Coronary artery (tissue), 2 donors: Measurements from ENCODE around the gene MFN1.

ENCODE experiments used
- DNase-seq: peaks from one replicate; pipeline ENCODE4 v3.0.0-alpha.2; 2017; ENCODE audit warnings: low spot score
- H3K27ac ChIP-seq, 2 donors: fragments of 200-600 bp; sonication (generic); one replicate each; pipeline ENCODE4 v1.5.1; 2016 to 2019
- H3K4me3 ChIP-seq: fragments of 200-600 bp; sonication (generic); 2 replicates; pipeline ENCODE4 v1.5.1; 2016; ENCODE audit warnings: mild to moderate bottlenecking, moderate library complexity
- TF ChIP-seq, protein P1 (sequence below): fragments of 200-600 bp; sonication (generic); IDR thresholded peaks from one replicate; pipeline ENCODE4 v1.5.1; 2019; ENCODE audit warnings: antibody characterized with exemption

Gene MFN1

DNA sequence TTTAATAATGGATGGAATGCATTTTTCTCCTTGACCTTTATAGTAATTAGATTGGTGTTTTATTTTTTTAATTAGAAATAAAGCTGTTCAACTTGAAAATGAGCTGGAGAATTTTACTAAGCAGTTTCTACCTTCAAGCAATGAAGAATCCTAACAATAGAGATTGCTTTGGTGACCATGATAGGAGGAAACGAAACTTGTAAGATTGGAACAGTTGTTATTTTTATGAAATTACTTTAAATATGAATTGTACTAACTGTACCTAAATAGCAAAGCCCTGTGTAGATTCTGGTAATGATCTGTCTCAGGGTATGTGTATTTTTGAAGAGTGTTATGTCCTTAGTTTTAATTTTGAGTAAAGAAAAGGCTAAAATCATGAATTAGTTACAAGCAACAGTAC, 44.4 kb downstream of the MFN1 start:
- no peak overlapping the region for H3K4me3 ChIP-seq
- no peak overlapping the region for H3K27ac ChIP-seq
- TF ChIP-seq, protein P1, sequence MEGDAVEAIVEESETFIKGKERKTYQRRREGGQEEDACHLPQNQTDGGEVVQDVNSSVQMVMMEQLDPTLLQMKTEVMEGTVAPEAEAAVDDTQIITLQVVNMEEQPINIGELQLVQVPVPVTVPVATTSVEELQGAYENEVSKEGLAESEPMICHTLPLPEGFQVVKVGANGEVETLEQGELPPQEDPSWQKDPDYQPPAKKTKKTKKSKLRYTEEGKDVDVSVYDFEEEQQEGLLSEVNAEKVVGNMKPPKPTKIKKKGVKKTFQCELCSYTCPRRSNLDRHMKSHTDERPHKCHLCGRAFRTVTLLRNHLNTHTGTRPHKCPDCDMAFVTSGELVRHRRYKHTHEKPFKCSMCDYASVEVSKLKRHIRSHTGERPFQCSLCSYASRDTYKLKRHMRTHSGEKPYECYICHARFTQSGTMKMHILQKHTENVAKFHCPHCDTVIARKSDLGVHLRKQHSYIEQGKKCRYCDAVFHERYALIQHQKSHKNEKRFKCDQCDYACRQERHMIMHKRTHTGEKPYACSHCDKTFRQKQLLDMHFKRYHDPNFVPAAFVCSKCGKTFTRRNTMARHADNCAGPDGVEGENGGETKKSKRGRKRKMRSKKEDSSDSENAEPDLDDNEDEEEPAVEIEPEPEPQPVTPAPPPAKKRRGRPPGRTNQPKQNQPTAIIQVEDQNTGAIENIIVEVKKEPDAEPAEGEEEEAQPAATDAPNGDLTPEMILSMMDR, result no peak
- DNase-seq, result no peak

DNA sequence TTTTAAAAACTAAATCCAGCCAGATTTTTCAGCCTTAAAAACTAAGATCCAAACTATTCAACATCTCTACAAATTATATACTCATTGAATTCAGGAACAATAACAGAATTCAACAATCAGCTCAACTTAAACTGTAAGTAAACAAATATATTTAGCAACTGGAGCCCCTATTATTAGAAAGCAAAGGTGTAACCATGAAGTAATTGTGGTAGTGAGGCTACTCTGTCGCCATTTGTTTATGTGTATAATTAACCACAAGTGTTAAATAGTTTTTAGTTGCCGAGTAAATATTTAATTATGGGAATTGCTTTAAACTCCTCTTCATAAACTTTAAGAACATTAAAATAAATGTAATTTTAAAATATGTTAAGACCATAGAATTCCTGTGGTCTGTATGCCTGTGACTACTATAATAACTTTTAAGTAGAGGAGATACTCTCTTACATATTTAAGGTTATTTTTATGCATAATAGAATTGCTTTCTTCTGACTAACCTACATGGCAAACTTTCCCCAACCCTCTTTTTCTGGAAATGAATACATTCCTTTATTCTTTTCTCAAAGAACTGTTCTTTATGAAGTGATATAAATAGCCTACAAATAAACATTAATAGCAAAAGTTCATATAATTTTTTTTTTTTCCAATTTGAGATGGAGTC, 51.2 kb downstream of the MFN1 start:
- TF ChIP-seq, protein P1, result no peak
- Histone ChIP-seq H3K4me3 (no peak overlapping the region), H3K27ac (no peak overlapping the region)
- DNase-seq, result no peak

DNA sequence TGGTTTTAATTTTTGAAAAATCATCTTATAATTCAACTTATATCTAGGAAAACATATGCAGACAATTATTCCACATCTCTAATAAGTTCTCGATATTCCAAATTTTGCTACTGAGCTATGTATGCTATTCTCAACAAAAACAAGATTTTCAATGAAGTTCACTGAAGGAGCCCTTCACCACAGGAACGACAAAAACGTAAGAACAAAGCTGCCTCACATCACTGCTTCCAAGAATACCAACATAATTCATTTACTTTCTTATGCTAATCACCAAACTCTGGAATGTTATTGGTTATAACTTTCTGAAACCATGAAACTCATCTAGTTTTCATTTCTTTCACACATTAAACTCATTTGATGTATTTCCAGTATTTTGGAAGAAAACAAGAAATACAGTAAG, 54.1 kb downstream of the MFN1 start:
- no peak overlapping the region for H3K4me3 ChIP-seq
- no peak for DNase-seq
- TF ChIP-seq, protein P1, result no peak
- H3K27ac ChIP-seq, result no peak overlapping the region

DNA sequence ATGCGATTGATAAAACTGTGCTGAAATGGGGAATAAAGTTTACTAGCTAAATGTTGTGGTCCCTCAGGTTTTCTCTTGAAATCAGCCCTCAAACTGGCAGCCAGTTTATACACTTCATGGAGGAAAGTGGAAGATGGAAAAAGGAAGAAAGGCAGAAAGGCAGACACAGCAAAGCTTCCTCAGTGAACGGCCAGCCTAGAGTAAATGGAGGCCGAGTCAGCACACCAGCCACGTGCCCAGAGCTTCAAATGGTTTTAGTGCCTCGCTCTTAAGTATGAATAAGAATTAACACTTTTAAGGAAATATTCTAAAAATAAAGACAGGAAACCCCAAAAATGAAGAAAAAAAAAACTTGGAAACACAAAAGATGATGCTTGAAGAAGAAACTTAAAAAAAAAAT, 55.5 kb downstream of the MFN1 start:
- DNase-seq, result no peak
- no peak overlapping the region for H3K27ac ChIP-seq
- TF ChIP-seq, protein P1, result no peak

DNA sequence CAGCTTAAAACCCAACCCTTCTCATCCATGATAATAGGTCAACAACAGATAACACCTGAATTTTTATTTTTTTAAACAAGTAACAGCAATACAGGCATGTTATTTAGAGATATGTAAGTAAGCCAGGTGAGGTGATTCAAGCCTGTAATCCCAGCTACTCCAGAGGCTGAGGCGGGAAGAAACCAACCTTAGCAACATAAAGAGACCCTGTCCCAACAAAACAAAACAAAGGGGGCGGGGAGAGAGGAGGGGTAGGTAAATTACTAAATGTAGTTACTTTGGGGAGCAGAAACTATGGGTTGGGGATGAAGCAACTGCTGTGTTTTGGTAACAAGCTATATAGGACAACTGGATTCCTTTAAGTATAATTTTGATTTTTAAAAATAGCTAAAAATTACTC, 56.8 kb downstream of the MFN1 start:
- no peak for DNase-seq
- no peak overlapping the region for H3K4me3 ChIP-seq
- no peak overlapping the region for H3K27ac ChIP-seq
- TF ChIP-seq, protein P1, result no peak

More for the DNA sequence above, 55.5 kb downstream of the MFN1 start:
- no peak overlapping the region for H3K4me3 ChIP-seq

DNA sequence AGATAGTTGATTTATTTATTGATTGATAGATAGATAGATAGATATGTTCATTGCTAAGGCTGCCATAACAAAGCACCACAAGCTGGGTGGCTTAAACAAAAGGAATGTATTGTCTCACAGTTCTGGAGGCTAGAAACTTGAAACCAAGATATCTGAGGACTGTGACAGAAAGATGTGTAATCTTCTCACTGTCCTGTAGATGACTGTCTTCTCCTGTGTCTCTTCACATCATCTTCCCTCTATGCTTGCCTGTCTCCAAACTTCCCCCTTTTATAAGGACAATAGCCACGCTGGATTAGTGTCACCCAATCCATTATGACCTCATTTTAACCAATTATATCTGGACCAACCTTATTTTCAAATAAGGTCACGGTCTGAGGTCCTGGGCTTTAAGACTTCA, 62.8 kb downstream of the MFN1 start:
- DNase-seq, result no peak
- no peak overlapping the region for H3K4me3 ChIP-seq
- TF ChIP-seq, protein P1, result no peak
- no peak overlapping the region for H3K27ac ChIP-seq

DNA sequence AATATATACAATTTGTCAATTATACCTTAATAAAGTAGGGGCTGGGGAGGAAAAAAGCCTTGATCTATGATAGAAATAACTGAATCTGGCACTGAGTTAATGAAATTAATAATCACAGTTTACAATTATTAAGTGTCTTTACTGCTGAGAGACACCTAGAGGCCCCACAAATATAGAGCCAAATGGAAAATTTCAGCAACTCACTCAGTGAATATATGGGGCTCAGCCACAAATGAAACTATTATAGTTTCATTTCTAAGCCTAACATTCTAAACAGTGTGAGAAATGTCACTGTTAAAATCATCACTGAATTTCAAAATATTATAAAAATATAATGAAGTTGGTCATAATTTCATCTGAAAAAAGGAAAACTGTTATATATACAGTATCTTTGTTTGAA, 63.5 kb downstream of the MFN1 start:
- no peak for DNase-seq
- Histone ChIP-seq H3K27ac (no peak overlapping the region), H3K4me3 (no peak overlapping the region)
- TF ChIP-seq, protein P1, result no peak
